ENCODE results near the gene RANBP2.

Gene RANBP2

DNA sequence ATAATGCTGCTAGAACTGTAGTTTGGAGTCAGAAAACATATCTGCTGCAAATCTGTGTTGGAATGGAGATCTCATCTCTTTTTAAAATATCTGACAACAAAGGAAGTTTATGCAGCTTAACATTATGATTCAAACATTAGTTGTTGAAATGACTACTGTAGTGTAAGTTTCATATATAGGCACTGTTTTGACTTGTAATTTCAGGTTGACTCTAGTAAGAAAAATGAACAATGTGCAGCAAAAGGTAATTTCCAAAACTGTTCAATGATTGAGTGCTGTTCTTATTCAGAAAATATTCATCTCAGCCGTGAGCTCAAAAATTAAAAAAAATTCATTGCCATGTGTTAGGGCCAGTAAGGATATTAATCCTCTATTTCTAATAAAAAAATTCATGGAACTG lies 115.8 kb downstream of the RANBP2 start:
- DNase-seq (ENCODE audit: low read depth, low spot score), result no peak
